Right forelimb (tissue), 1 donor: Measurements from ENCODE around the gene DDX11.
"Not testable (repeated sequence)": the region's sequence is repeated elsewhere in the genome, so short reads cannot be mapped to it uniquely, and the experiment has no call there.

Experiments
- DNase-seq: peaks from one replicate; pipeline ENCODE4 v3.0.0-alpha.2; 2018

DDX11 gene

GRCh38 chr12:31073527-31074332, at the start of gene DDX11:
Gene DDX11 (plus strand): TSS chr12:31073860. CDS start chr12:31078394, 4,534 bp downstream.
- DNase-seq = peak; percentile 92

- no peak for DNase-seq
Observed at GRCh38 chr12:31026202-31026601, 47.5 kb upstream of the DDX11 start.

GRCh38 chr12:31027006-31027405, 46.7 kb upstream of the DDX11 start:
- DNase-seq = not testable (repeated sequence)

- DNase-seq = no peak
Observed at GRCh38 chr12:31029468-31029867, 44.2 kb upstream of the DDX11 start.

GRCh38 chr12:31029916-31030562, 43.6 kb upstream of the DDX11 start:
- no peak for DNase-seq

- DNase-seq = no peak
Observed at GRCh38 chr12:31031951-31032335, 41.7 kb upstream of the DDX11 start.

- DNase-seq = no peak
Observed at GRCh38 chr12:31033146-31033545, 40.5 kb upstream of the DDX11 start.

- no peak for DNase-seq
Observed at GRCh38 chr12:31033681-31034080, 40.0 kb upstream of the DDX11 start.

GRCh38 chr12:31034372-31034771, 39.3 kb upstream of the DDX11 start:
- no peak for DNase-seq

GRCh38 chr12:31035226-31035625, 38.4 kb upstream of the DDX11 start:
- DNase-seq = no peak

- DNase-seq = no peak
Observed at GRCh38 chr12:31035967-31036665, 37.5 kb upstream of the DDX11 start.

- DNase-seq = no peak
Observed at GRCh38 chr12:31037028-31037427, 36.6 kb upstream of the DDX11 start.

GRCh38 chr12:31037931-31038330, 35.7 kb upstream of the DDX11 start:
- DNase-seq = no peak

- no peak for DNase-seq
Observed at GRCh38 chr12:31041033-31041564, 32.6 kb upstream of the DDX11 start.

- not testable (repeated sequence) for DNase-seq
Observed at GRCh38 chr12:31050143-31050542, 23.5 kb upstream of the DDX11 start.

- DNase-seq = not testable (repeated sequence)
Observed at GRCh38 chr12:31050548-31050947, 23.1 kb upstream of the DDX11 start.

GRCh38 chr12:31051692-31052091, 22.0 kb upstream of the DDX11 start:
- DNase-seq = not testable (repeated sequence)

- DNase-seq = not testable (repeated sequence)
Observed at GRCh38 chr12:31052121-31052520, 21.5 kb upstream of the DDX11 start.

GRCh38 chr12:31052666-31053439, 20.8 kb upstream of the DDX11 start:
- DNase-seq = not testable (repeated sequence)

- not testable (repeated sequence) for DNase-seq
Observed at GRCh38 chr12:31053944-31054343, 19.7 kb upstream of the DDX11 start.

- no peak for DNase-seq
Observed at GRCh38 chr12:31057671-31058070, 16.0 kb upstream of the DDX11 start.

- not testable (repeated sequence) for DNase-seq
Observed at GRCh38 chr12:31066196-31066595, 7.5 kb upstream of the DDX11 start.

- DNase-seq = not testable (repeated sequence)
Observed at GRCh38 chr12:31067656-31068055, 6.0 kb upstream of the DDX11 start.
